GM18909 (cell line): ENCODE results near the gene ESPN.
"Not testable (repeated sequence)": the region's sequence is repeated elsewhere in the genome, so short reads cannot be mapped to it uniquely, and the experiment has no call there.

Experiments
- ATAC-seq: cut with Tn5 transposase; IDR thresholded peaks from one replicate; pipeline ENCODE4 v1.9.1; 2021; ENCODE audit warnings: mild to moderate bottlenecking; ENCODE audit not compliant: unreplicated experiment, poor library complexity

ESPN gene

GRCh38 chr1:6445929-6446328 lies 21.4 kb downstream of the ESPN start:
- not testable (repeated sequence) for ATAC-seq

DNA sequence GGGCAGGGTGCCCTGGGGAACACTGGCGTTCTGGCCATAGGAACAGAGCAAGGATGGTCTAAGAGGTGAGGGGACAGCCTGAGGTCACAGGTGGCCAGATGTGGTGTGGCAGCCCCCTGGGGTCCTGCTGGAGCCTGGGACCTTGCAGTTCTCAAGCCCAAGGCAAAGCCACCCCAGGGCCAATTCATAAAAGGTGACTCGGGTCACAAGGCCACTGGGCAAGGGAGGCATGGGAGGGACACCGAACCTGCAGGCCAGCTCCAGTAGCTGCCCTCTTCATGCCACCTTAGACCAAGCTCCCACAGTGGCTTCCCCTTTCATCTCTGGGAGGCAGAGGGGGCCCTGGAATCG lies 22.1 kb downstream of the ESPN start:
- no peak for ATAC-seq

DNA sequence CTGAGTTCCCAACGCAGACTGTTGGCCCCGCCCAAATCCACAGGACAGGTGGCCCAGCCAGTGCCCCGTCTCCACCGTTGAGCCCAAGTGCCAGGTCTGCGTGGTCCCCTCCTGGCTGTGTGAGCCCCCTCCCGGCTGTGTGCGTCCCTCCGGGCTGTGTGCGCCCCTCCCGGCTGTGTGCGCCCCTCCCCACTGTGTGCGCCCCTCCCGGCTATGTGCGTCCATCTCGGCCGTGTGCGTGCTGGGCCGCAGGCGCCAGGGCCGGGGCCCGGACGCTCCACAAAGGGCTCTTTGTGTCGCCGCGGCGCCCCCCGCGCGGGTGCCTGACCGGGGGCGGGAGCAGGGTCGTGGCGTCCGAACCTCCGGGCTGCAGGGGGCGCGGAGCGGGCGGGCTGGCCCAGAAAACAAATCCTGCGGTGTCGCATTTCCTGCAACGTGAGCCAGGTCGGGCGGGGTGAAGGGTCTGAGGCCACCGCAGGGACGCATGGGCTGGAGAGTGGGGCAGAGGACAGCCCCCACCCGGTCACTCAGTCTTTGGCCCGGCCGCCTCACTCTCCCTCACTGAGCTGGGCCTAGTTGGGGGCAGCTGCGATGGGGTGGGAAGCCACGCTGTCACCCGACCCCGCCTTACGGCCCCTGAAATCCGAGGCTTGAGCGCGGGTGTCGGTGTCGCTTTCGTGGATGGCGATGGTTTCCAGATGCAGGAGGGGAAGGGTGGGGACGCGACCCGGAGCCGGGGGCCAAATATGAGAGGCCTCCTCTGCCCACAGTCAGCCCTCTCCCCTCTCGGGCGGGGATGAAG lies 22.6 kb downstream of the ESPN start:
- no peak for ATAC-seq

DNA sequence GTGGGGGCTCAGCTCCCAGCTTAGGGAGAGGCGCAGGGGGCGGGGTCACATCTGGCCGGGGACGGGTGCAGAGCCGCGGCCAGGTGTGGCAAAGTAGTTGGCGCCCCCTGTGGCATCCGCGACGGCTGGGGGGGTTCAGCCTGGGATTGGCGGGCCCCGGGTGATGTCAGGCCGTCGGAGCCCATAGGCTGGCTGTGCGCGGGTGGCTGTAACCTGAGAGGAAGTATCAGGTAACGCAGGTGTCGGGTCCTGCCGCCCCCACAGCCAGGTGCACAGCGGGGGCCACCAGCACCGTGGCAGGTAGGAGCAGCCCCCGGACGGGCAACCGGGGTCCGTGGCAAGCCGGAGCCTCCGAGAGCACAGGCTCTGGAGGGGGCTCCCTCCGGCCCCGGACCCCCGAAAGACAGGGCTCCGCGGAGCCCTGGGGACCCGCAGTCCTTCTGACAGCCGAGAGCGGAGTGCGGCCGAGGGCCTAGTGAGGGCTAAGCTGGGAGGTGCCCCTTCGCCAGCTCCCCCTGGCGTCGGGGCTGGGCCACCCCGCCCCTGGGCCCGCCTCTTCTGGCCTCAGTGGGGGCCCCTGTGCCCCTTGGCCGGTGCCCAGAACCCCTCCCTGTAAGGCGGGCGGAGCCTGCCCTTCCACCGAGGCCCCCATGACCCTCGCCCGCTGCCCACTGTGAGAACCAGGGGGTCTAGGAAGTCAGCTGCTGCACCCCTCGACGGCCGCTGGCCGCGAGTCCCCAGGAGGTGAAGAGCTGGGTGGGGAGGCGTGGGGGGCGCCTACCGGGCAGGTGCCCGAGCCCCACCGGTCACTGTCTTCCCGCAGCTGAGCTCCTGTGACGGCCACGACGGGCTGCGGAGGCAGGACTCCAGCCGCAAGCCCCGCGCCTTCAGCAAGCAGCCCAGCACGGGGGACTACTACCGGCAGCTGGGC lies 23.5 kb downstream of the ESPN start:
- no peak for ATAC-seq

DNA sequence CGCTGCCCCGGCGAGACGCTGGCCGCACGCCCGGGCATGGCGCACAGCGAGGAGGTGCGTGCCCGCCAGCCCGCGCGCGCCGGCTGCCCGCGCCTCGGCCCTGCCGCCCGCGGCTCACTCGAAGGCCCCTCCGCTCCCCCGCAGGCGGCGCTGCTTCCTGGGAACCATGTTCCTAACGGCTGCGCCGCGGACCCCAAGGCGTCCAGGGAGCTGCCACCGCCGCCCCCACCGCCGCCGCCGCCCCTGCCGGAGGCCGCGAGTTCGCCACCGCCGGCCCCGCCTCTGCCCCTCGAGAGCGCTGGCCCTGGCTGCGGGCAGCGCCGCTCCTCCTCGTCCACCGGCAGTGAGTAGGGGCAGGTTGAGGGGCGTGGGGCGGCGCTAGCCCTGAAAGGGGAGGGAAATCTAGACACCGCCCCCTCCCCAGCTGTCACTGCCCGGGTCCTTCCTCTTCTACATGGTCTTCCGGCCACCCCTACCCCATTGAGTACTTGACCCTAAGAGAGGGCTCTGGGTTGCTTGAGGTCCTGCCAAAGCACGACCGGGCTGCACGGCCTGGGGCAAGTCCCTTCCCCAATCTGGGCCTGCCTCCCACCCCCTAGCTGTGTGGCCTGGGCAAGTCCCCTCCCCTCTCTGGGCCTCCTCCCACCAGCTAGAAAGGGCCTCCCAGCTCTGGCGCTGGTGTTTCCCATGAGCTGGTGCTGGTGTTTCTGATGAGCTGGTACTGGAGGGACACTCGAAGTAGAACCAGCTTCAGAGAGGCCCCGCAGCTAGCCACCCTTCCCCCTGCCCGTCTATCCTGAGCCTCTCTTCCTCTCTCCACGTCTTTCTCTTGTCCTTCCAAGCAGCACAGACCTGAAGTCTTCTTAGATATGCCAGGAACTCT lies 24.4 kb downstream of the ESPN start:
- no peak for ATAC-seq

GRCh38 chr1:6450005-6450450 lies 25.5 kb downstream of the ESPN start:
- no peak for ATAC-seq

DNA sequence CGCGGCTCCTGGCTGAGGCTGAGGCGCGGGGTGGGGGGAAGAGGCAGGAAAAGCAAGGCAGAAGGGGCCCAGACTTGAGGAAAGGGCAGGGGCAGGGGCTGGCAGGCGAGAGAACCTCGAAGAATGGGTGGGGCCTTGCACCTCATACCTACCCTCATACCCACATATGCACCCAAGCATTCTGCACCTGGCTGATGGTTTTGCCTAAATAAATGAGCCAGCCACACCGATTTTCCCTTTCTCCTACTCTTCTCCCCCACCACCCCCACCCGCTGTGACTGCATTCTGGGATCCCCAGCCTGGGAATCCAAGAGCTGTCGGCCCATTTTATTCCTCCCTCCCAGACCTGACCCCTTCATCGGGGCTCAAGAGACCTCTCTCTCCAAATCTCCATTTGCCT lies 25.9 kb downstream of the ESPN start:
- ATAC-seq = not testable (repeated sequence)

DNA sequence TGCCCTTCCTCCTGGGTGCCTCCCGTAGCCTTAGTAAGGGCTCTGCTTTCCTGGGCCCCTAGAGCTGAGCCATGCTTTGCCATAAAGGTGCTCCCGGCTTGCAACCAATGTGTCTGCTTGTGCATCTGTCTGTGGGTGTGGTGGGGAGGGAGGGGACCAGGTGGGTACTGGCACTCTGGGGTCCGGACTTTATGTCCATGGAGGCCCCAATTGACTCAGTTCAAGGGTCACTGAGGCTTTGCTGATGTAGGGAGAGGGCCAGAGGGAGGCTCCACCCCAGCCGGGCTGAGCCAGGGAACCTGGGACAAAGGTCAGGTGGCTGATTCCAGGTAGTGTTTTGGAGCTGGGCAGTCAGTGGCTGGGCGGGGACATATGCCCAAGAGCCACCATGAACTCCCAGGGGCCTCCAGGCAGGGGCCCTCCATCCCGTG lies 26.4 kb downstream of the ESPN start:
- no peak for ATAC-seq

- not testable (repeated sequence) for ATAC-seq
Measured at GRCh38 chr1:6453895-6454855, 29.6 kb downstream of the ESPN start.

DNA sequence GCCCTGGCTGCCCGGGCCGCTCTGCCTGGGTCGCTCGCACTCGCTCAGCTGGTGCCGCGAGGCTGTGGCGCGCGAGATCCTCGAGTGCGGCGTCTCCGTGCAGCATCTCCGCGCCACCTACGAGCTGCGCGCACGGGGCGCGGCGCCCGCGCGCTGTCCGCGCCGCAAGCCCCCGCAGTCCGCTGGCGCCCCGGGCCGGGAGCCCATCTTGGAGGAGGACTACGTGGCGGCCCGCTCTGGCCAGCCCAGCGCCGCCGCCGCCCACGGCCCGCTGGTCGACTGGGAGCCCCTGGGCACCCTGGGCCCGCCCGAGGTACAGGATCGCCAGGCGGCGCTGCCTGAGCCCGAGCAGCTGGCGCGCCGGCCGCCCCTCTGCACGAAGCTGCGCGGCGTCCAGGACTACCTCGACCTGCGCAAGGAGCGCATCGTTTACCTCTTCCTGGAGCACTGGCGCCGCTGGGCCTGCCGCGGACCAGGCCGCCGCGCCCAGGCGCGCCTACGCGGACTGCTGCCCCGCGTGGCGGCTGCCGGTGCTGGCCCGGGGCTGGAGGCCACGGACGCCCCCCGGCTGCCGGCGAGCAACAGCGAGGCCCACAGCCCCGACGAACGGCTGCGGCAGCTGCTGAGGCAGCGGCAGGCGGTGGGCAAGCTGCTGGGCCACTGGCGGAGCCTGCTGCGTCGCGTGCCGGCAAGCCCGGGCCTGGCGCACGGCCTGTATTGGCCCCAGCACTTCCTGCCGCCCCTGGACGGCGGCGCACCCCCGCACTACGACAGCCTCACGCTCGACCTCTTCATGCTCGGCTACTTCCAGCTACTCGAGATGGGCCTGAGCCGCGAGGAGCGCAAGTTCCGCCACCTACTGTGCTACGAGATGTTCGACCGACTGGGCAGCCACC lies 30.5 kb downstream of the ESPN start:
- no peak for ATAC-seq

DNA sequence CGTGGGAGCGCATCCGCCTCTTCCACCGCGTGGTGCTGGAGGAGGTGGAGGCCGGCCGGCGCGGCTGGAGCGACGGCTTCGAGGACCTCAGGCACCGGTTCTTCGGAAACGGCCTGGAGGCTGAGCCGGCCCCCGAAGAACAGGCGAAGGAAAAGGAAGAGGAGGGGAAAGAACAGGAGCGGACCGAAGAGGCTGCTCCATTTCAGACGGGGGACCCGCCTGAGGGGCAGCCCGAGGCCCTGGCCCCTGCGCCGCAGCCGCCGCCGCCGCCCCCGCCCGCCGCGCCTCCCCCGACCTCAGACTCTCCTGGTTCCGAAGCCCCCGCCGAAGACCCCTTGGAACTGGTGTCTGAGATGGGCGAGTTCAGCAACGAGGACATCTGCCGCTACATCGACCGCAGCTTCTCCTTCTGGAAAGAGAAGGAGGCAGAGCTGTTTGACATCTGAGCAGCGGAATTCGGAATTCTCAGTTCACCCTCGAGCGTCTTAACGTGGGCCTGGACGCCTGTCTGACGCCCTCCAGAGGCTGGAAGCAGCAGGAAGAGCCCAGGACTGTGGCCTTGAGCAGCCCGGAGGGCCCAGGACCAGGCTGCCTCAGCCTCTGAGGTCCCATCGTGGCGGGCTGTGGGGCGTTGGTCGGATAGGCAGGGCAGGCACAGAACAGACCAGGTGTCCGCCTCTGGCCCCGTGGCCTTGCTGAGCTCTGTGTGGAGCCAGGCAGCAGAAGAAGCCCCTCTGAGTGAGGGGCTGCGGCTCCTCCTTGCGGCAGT lies 31.4 kb downstream of the ESPN start:
- not testable (repeated sequence) for ATAC-seq

DNA sequence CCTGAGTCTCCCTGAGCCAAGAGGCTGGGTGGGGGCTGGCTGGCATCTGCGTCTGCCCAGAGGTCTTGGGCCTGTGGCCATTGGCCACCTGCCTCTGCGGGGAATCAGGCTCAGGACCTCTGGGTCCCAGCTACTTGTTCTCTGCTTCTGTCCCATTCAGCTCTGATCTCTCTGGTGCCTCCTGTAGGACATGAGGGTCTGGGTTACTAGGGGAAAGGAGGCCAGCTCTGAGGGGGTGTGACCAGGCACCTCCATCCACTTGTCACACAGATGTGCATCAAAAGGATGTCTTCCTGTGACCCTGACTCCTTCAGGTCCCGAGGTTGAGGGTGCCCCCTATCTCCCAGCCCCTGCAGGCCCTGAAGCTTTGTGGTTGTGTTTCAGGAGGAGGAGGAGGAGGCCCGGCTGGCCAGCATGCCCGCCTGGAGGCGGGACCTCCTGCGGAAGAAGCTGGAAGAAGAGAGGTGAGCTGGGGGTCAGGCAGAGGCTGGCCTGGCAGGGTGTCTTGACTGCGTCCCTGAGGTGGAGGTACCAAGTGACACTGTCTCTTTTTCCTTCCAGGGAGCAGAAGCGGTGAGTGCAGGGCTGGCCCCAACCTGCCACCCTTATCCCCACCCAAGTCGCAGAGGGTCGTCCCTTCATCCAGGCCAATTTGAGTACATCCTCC lies 32.4 kb downstream of the ESPN start:
- ATAC-seq = no peak

- no peak for ATAC-seq
Measured at GRCh38 chr1:6459850-6460265, 35.3 kb downstream of the ESPN start.

- ATAC-seq = no peak
Measured at GRCh38 chr1:6460301-6461050, 35.9 kb downstream of the ESPN start.

- no peak for ATAC-seq
Measured at GRCh38 chr1:6461051-6461530, 36.5 kb downstream of the ESPN start.
